GM10847 (cell line): ENCODE results near the gene ZNF771.
A peak's percentile ranks its signal among the peaks of the same experiment; 100 is the strongest.

Experiments
- POLR2A ChIP-seq: IDR thresholded peaks from 2 replicates; pipeline ENCODE4 v1.6.1; 2011; ENCODE audit not compliant: insufficient read length; ENCODE audit errors: extremely low read depth

Gene ZNF771

DNA sequence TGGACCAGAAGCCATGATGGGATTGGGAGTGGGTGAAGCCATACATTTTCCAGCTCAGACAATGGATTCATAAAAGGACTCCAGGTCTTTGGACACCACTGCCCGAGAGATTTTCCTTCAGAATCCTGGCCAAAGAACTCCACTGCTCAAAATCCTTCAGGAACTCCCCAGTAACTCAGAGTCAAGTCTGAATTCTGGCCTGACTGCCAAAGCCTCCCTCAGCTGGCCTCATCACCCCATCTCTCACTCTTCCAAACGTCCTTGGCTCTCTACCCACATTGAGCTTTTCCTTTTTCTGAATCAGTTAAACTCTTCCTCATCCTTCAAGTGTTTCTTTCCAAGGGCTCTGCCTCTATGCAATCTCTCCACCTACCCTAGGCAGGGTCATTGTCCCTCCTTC lies 23.9 kb upstream of the ZNF771 start:
- no peak for TF ChIP-seq POLR2A

DNA sequence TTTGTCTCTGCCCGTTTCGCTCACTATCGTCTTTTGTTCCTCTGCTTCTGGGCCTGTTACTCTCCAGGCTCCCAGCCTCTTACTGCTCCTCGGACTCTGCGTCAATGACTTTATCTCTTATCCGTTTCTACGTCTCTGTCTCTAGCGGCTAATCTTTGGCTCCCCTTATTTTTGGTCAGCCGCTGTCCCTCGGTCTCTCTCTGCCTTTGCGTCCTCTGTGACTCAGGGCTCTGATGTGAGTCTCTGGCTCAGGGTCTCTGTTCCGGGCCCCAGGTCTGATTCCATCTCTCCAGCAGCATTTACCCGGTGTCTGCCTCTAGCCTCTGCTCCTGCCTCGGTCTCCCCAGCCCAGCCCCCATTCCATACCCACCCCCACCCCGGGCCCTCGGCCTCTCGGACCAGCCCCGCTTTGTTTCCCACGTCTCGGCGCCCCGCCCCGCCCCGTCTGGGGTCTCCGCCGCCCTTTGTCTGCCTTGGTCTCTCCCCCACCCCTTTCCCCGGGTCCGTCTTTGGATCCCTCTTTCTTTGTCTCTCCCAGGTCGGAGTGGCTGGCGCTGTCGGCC lies 12.7 kb upstream of the ZNF771 start:
- TF ChIP-seq POLR2A = no peak

DNA sequence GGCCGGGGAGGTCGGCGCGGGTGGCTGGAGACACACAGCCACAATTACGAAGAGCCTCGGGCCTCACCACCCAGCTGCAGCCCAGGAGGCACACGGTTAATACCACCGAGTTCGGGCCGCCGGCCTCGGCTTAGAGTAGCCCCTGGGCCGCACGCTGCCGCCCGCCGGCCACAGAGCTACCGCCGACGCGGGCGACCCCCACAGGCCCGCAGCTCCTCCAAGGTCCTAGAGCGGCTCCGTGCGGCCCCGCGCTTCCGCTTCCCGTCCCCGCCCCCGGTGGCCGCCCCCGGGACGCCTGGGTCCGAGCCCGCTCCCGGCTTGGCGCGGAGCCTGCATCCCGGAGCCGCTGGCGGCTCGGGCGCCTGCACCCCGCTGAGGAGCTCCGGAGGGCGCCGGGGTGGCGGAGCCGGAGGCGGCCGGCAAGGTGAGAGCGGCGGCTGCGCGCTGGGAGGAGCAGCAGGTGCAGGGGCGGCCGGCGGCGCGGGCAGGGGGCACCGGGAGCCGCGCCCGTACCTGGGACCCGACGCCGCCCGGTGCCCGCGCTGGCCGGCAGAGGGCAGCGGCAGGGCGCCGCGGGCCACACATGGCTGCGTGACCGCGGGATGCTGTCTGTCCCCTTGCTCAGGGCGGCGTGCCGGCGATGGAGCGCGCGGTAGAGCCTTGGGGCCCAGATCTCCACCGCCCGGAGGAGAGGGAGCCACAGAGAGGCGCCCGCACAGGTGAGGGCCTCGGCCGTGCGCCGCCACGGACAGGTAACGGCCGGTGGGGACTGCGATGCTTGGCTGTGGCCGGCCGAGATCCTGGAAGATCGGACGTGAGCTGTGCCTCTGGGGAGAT lies 12.0 kb upstream of the ZNF771 start, which contains the start of gene ZNF48:
Gene ZNF48 (plus strand): TSS at position 266 of the 837 bp plus-strand sequence. CDS start 375 bp downstream, at position 641.
- TF ChIP-seq POLR2A = peak; percentile 56

DNA sequence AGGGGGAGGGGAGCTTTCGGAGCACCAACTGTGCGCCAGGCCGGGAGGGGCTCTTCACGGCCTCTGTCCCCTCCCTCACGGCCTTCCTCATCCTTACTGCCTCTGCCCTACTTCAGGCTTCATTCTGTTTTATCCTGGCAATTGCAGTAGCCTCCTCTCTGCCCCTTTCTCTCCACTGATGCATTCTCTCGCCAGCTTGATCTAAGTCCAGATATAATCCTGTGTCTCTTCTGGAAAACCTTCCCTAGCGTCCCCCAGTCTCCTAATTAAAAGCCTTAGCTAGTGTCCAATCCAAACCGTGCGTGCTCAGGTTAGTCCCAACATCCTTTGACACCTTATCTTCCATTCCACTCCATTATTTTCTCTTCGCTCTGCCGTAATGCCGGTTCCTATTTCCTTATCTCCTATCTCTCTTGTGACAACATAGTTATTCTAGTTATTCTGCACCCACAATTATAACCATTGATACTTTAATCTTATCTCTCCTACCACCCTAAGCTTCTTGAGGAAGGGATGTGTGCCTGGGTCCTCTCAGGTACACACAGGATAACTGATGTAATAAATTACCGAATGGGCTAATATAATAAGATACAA lies 11.3 kb upstream of the ZNF771 start:
- no peak for TF ChIP-seq POLR2A

DNA sequence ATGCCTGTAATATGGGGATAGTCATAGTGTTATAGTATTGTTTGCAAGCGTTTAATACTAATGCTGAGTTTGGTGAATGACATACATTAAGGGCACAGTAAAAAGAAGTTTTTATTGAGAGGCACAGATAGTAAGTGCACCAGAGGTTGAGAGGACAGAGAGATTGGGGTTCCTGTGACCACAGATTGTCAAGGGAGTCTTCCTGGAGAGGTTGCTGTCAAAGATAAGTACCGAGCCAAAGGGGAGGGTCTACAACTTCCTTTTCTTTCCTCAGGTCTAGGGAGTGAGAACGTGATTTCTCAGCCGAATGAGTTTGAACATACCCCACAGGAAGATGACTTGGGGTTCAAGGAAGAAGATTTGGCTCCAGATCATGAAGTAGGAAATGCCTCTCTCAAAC lies 10.3 kb upstream of the ZNF771 start:
- TF ChIP-seq POLR2A = no peak

DNA sequence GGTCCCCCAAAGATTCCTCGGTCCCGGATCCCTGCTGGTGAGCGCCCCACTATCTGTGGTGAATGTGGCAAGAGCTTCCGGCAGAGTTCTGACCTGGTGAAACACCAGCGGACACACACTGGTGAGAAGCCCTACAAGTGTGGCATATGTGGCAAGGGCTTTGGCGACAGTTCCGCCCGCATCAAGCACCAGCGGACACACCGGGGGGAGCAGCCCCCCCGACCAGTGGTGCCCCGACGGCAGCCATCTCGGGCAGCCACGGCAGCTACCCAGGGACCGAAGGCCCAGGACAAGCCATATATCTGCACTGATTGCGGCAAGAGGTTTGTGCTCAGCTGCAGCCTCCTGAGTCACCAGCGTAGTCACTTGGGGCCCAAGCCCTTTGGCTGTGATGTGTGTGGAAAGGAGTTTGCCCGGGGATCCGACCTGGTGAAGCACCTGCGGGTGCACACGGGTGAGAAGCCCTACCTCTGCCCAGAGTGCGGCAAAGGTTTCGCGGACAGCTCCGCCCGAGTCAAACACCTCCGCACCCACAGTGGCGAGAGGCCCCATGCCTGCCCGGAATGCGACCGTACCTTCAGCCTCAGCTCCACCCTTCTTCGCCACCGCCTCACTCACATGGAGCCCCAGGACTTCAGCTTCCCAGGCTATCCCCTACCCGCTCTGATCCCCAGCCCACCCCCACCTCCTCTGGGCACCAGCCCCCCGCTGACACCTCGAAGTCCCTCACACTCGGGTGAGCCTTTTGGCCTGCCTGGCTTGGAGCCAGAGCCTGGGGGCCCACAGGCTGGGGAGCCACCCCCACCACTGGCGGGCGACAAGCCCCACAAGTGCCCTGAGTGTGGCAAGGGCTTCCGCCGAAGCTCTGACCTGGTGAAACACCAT lies 9.4 kb upstream of the ZNF771 start:
- TF ChIP-seq POLR2A = no peak

DNA sequence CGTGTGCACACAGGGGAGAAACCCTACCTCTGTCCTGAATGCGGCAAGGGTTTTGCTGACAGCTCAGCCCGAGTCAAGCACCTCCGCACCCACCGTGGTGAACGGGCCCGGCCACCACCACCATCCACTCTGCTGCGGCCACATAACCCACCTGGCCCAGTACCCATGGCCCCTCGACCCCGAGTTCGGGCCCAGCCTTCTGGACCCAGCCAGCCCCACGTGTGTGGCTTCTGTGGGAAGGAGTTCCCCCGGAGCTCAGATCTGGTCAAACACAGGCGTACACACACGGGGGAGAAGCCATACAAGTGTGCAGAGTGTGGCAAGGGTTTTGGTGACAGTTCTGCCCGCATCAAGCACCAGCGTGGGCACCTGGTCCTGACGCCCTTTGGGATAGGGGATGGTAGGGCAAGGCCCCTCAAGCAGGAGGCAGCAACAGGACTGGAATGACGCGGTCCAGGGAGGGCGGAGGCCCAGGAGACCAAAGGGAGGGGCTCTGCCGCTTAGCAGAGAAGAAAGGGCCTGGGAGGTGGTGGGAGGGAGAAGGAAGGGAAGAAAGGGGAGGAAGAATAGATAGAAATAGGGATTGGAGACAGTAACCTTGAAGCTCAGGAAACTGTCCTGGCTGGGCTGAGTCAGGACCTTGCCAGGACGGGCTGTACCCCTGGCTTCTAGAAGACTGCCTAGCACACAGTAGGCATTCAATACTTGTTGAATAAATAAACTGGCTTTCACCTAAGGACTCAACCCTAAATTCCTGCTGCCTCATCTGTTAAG lies 8.6 kb upstream of the ZNF771 start:
- no peak for TF ChIP-seq POLR2A

DNA sequence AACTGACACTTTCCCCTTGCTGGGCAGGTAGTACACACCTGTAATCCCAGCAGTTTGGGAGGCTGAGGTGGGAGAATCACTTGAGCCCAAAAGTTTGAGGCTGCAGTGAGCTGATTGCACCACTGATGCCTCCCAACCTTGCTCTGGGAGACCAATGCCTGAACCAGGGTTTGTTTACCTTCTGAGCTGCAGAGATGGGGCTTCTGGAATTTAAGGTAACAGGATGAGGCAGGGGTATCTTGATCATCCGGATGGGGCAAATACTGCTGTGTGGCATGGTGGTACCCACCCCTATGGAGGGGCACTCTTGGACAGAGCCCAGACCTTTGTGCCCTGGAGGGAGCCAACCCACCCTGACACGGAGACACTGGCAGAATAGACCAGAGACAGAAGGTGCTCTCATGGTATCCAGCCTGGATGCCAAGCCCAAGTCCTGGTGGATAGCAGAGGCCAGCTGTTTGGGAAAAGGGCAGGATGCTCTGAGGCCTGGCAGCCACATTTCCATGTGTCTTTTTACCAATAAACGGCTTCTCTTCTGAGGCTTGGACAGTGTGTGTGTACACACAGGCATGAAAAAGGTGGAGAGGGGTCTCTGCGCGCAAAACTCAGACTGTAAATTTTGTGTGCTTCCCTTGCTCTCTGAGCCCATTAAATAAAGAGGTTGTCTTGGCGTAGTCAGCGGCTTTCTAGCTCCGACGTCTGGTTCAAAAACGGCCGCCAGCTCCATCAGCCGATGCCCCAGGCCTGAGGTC lies 7.8 kb upstream of the ZNF771 start:
- TF ChIP-seq POLR2A = no peak

DNA sequence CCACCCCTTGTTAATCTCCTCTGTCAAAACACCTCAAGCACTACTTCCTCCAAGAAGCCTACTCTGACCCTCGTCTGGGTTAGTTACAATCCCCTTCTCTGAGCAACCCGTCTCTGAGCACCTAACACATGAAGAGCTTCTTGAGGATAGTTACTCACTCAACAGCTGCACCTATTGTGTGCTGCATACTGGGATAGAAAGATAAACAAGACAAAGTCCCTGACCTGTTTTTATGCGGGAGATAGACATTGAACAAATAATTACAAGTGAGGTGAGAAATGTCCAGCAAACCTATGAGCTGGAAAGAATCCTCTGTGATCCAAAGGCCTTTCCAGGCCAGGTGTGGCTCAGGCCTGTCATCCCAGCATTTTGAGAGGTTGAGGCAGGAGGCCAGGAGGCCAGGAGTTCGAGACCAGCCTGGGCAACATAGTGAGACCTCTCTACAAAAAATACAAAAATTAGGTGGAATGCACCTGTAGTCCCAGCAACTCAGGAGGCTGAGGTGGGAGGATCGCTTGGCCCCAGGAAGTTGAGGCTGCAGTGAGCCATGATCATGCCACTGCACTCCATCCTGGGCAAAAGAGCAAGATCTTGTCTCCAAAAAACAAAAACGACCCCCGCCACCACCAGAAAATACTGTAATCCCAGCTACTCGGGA lies 5.5 kb upstream of the ZNF771 start:
- no peak for TF ChIP-seq POLR2A

DNA sequence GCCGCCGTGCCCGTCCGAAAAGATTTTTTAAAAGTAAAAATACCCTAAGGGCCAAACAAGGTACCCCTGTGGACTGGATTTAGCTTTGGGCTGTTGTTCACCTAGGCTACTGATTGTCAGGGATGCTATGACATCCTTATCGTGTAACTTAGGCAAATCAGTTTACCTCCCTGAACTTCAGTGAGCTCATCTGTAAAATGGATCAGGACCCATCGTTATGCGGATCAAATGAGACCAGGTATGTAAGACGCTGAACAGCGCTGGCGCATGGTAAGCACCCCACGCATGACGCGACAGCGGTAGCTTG lies 658 bp upstream of the ZNF771 start:
- TF ChIP-seq POLR2A = no peak

DNA sequence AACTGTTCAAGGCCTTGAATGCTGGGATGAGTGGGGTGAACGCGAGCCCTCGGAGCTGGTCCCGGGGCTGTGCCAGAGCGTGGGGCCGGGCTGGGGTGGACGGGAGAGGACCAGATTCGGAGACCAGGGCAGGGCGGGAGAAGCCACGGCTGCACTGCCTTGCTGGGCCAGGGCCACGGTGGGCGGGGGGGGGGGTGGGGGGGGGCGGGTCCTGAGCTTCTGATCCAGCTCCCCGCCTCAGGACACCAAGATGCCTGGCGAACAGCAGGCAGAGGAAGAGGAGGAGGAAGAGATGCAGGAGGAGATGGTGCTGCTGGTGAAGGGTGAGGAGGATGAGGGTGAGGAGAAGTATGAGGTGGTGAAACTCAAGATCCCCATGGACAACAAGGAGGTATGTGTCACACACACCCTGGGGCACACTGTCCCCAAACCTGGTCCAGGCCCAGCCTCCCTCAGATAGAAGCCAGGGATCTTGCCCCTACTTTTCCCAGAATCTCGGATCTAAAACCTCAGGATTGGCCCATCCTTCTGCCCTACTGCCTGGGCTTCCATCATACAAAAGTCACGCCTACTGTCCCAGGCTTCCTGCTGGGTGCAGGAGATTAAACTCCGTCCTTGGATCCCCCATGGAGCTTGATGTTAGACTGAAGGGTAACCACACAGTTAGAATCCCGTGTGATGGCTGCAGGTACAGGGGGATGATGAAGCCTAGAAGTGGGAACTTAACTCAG lies 563 bp downstream of the ZNF771 start:
- no peak for TF ChIP-seq POLR2A

DNA sequence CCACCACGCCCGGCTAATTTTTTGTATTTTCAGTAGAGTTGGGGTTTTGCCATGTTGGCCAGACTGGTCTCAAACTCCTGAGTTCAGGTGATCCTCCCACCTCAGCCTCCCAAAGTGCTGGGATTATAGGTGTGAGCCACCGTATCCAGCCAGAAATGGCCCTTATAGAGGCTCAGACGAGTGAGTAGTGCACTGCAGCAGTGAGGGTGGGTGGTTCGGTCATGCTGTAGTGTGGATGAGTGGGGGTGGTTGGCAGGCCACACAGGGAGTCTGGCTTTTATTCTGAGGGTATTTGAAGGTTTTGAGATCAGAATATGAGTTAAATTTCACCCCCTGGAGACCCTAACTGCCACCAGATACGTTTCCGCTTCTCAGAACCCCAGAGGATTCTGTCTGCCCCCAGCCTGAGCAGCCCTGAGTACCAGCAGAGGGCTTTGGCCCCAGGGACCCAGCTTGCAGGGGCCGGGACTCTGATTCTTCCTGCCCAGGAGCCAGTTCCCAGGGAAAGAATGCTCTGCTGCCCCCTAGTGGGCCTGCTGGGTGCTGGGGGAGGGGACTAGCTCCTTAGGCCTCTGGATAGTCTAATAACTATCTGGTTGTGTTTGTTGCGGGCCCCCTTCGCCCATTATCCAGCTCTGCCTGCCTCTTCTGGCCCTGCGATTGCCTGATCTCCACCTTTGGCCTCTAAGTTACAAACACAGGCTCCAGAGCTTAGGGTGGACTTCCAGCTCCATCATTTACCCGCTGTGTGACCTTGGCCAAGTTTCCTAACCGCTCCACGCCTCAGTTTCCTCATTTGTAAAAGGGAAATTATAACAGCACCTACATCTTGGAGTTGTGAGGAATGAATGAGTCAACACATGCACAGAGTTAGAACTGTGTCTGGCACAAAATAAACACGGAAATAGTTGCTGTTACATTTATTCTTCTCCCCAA lies 2.0 kb downstream of the ZNF771 start:
- no peak for TF ChIP-seq POLR2A
